VCaP (cell line): ENCODE data around the gene TCEAL8.
A peak's percentile ranks its signal among the peaks of the same experiment; 100 is the strongest.

Source experiments
- H3K27ac ChIP-seq: fragments of 450-650 bp; 2 replicates; pipeline ENCODE4 v1.5.1; 2017
- CTCF ChIP-seq: fragments of 450-650 bp; conservative IDR thresholded peaks from 2 replicates; pipeline ENCODE4 v1.5.1; 2017; ENCODE audit warnings: mild to moderate bottlenecking, moderate library complexity

Gene TCEAL8

GRCh38 chrX:103258275-103258674 lies 3.3 kb upstream of the TCEAL8 start:
- no peak overlapping the region for H3K27ac ChIP-seq

GRCh38 chrX:103256651-103257050 lies 1.7 kb upstream of the TCEAL8 start:
- no peak for TF ChIP-seq CTCF
- no peak overlapping the region for H3K27ac ChIP-seq

More at GRCh38 chrX:103258275-103258674, 3.3 kb upstream of the TCEAL8 start:
- TF ChIP-seq CTCF = no peak

DNA sequence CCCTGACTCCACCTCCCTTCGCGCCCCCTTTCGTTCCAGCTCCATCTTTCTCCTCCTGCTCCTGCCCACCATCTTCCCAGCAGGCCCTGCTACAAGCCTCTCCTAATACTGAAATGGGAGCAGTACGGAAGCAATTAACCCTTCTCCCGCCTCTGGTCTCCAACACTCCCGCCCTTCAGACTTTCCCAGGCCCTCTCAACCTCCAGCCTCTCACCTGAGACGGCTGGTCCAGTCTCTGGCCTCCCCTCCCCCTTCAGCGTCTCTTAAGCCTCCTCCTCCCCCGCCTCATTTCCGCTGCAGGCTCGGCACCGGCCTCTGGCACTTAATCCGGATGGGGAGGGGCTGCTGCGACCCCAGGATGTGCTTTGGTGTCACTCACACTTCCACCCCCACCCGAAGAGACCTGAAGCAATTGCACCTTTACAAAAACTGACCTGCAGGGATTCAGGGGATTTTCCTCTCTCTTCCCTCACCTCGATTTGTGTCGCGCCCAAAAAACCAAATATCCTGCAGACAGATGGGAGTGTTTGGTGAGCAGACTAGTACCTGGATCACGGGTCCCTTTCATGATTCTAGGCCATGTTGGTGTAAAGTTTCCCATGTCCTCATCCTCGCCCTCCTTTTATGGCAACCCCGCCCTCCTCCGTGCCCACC lies 657 bp downstream of the TCEAL8 start:
- peak overlapping the region; percentile 54 for H3K27ac ChIP-seq
- no peak for TF ChIP-seq CTCF

- TF ChIP-seq CTCF = no peak
- no peak overlapping the region for H3K27ac ChIP-seq
Observed at GRCh38 chrX:103253608-103254007, 1.3 kb downstream of the TCEAL8 start.

GRCh38 chrX:103250977-103251376 lies 4.0 kb downstream of the TCEAL8 start:
- TF ChIP-seq CTCF = no peak
- H3K27ac ChIP-seq = no peak overlapping the region

DNA sequence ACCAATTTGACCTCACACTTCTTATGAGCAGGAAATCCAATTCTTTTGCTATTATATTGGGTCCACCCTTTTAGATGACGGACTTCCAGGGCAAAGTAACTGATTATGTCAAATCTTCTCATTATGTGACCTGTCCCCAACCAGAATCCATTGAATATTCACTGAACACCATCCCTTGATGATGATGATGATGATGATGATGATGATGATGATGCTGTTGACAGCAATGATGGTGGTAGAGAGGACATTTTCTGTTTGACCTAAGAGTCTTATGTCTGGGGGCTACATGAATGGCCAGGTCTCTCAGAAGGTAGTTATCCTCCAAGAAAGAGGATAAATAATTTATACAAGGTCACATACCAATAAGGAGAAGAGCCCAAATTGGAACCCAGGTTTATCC lies 5.2 kb downstream of the TCEAL8 start:
- no peak for TF ChIP-seq CTCF
- H3K27ac ChIP-seq = no peak overlapping the region

- peak; percentile 52 for TF ChIP-seq CTCF
- no peak overlapping the region for H3K27ac ChIP-seq
Observed at GRCh38 chrX:103248553-103248952, 6.4 kb downstream of the TCEAL8 start.
